ENCODE results near the gene TENM4.

Gene TENM4

DNA sequence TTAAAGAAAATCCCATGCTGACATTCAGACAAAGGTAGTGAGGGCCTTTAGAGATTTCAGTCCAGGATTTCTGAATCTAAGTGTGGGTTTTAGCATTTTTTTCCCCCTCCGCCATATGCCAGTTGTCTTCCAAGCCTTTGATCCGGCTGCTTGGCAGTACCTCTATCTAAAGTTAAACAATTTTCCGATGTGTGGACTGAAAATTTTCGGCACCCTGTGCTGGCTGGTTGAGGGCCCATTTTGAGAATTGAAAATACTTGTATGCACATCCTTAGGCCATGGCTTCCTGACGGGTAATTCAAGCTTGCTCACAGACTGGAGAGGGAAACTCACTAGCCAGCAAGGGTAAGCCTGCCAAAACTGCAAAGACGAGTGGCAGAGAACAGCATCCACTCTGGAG, 734.3 kb downstream of the TENM4 start:
- no peak for DNase-seq

DNA sequence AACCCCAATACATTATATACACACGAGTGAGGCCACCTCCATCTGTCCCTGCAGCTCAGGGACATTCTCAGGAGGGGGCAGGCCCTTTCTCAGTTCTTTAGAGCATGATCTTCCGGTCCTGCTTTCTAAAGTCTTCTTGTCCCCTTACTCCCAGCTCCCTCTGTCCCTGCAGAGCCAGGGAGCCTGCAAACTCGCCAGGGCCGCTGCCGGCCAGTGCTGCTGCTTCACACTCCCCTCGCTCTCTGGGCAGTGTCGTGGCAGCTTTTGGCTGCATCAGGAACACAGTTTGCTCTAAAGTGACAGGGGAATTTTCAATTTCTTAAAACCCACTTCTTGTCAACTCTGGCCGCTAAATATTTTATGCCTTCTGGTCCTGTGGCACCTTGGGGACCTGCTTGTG, 736.0 kb downstream of the TENM4 start:
- DNase-seq, result no peak

DNA sequence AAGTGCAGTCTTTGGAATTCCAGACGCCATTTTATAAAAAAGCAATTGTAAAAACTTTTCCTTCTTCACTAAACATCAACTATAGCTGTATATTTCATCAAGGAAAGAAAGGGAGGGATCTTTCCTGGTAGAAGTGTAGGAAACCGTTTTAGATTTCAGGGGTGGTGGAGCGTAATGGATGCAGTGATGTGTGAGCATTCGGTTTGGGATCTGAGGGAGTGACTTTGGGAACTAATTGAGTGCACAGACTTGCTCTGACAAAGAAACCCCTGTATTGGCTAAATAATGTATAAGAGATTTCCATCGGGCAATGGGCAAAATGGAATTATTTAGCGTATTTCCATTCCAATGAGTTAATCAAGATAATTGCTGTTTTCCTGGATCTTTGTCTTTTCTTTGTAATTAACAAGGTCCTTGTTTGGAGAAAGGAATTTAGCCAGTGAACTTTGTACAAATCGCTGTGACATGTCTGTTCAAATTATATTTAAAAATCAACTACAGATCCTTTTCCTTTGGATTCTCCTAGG, 741.2 kb downstream of the TENM4 start:
- no peak for DNase-seq

DNA sequence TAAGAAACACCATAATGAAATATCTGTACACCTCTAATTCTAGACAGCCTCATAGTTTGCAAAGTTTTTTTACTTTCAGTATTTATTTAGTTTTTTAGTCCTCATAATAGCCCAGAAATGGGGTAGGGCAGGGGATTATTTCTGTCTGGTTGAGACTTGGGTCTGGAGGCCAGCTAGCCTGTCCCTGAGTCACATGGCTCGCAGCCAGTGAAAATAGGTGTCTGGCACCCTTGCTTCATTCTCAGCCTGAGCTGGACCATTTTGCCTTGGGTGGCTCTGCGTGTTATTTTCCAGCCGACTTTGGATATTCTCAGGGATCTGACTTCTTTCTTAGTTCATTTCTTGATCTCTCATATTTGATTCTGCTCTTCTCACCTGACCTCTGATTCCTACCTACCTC, 742.2 kb downstream of the TENM4 start:
- no peak for DNase-seq

DNA sequence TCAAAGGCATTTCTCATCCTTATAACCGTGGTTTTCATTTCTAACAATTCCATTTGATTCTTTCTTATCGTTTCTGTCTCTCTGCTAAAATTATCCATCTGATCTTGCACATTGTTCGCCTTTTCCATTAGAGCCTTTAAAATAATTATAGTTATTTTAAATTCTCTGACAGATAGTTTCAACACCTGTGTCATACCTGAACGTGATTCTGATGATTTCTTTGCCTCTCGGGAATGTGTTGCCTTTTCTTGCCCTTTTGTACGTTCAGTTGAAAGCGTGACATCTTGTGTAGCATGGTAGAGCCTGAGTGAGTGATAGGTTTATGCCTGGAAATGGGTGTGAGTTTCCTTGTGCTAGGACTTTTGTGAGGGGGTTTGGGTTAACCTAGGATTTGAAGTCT, 744.7 kb downstream of the TENM4 start:
- no peak for DNase-seq

DNA sequence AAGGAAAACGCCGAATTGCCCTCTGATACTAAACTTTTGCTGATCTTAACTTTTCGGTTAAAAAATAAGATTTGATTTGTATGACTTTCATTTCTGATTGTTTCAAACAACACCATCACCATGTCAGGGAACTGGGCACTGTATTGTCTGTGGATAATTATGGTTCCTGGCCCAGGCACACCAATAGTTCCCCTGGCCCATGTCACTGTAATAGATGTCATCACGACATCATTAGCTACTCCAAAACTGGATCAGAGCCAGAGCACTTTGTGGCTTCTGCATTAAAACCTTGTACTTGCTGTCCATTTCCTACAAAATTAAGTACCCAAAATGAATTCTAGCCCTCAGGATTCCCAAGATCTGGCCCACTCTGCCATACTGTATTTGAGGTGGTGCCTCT, 746.7 kb downstream of the TENM4 start:
- DNase-seq, result no peak

DNA sequence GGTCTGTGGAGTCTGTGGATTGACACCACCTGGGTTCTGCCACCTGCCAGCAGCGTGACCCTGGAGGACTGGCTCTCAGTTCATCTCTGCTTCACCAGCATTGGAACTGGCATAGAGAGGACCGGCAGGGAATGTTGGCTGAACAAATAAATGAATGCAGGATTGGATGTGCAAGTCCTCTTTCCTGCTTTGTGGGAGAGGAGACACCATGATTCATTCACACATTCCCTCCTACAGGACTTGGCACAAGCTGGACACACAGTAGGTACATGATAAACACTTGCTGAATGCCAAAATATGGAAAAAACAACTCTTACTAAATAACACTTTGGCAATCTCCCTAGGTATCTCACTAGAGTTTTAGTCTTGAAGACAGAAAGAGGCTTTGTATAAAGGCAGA, 749.6 kb downstream of the TENM4 start:
- no peak for DNase-seq

DNA sequence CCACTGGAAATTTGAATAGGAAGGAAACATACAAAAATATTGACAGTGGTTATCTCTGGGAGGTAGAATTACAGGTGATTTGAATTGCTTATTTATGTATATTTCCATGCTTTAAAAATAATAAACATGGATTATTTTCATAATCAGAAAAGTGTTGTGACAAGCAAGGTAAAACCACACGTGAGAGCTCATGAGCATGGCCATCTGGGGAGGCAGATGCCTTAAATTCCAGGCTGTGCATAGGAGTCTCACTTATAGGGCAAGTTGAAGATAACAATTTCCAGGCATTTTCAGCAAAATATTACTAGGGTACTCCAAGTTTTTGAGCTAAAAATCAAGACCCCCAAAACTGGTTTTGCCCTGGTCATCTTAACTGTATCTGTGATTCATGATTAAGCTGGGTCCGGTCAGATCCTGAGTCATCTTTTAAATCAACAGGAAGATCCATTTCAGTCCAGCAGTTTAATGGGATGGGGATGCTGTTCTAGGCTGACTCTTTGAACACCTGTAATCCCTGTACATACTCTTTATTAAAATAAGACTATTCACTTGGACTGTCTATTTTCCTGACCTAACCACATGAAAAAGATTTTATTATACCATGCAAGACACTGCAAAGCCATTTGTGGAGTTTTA, 750.4 kb downstream of the TENM4 start:
- DNase-seq, result no peak

DNA sequence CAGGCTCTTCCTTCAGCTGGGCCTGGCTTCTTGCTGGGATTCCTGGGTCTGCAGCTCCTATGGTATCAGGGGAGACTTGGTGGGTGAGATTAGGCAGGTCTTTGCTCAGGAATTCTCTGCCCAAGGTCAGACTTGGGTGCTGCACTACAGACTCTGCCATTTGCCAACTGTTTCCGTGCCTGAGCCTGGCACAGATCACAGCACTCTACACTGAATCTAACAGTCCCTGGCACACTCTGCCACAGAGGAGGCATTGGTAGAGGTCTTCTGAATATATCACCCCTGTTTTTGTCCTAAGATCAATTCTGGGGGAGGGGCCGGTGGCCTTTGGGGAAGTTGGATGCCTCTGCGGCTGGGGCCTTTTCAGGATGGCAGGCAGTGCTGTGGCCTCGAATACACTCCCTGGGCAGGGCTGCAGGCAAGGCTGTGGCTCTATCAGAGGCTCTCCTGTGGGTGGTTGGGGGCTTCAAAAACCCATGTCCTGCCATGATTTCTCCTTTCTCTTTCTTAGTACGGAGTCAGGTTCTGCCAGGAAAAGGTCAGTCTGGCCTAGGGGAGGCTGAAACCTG, 751.2 kb downstream of the TENM4 start:
- no peak for DNase-seq

DNA sequence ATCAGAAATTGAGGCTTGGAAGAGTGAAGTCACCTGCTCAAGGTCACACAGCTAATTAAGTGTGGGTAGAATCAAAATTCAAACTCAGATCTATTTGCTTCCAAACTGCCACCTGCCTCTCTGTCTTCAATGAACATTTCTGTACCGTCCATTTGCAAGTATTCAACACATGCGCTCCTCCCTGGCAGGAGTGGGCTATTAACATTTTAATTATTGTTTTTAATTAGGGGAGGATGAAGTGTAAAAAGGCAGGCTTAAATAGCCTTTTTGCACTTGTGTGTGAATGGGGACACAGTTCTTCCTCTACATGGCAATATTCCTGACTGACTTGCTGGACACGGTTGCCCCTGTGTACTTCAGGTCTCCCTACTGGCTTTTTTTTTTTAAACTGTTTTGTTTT, 751.7 kb downstream of the TENM4 start:
- no peak for DNase-seq

DNA sequence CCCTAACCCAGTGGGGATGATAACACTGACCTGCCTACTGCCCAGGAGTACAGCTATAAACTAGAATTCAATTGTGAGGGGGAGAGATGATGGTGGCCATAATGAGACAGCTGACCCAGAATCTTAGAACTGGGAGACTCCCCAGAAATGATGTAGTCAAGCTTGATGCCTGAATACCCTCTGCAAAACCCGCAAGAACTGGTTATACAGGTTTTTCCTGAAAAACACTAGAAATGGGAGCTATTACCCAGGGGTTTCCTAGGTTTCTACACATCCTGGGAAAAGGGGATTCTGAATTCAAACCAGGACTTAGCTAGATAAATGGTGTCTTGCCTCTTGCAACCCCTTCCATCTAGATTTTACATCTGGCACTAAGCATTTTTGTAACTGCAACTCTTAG, 752.4 kb downstream of the TENM4 start:
- no peak for DNase-seq

DNA sequence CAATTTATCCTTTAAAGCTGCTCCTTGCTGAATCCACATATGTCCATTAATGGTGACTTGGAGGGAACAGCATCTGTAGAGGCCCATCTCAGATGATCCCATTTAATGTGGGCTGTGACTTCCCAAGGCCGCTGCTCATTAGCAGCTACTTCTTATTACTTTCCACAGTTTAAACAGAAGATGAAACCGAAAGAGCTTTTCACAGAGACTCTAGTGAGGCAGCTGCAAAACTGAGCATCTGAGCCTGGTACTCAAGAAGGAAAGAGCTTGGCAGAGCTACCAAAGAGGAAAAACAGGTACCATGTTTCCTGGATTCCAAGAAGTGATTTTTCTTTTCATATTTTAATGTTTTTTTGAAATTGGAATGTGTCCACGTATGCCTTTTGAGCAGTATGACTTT, 755.7 kb downstream of the TENM4 start:
- no peak for DNase-seq

DNA sequence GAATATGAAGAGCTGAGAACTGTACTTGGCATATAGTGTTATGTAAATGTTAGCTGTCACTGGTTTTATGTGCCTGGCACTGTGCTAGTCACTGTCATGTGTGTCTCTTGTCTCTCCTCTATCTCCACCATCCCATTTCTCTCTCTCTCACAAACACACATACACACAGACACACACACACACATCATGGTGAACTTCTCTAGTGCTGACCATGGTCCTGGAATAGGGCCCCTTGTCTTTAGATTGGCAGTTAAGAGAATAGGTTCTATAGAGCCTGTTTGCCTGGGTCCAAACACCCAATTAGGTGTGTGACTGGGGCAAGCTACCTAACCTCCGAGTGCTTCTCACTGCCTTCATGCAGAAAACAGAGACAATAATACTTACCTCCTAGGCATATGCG, 756.5 kb downstream of the TENM4 start:
- DNase-seq, result no peak

DNA sequence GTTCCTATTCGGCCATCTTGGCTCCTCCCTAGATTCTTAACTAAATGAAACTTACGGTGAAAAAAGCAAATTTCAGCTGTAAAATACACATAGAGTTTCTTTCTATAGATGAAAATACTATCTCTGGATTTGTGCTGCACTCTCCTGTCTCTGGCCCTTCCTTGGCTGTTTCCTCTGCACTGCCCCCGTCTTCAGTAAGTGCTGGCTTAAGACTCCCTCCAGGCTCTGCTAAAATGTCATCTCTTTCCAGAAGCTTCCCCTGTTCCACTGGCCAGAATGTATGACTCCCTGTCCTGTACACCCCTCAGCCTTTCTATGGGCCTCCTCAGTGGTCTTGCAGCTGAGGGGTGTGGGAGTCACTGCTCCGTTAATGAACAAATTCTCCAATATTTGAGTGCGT, 757.1 kb downstream of the TENM4 start:
- no peak for DNase-seq

DNA sequence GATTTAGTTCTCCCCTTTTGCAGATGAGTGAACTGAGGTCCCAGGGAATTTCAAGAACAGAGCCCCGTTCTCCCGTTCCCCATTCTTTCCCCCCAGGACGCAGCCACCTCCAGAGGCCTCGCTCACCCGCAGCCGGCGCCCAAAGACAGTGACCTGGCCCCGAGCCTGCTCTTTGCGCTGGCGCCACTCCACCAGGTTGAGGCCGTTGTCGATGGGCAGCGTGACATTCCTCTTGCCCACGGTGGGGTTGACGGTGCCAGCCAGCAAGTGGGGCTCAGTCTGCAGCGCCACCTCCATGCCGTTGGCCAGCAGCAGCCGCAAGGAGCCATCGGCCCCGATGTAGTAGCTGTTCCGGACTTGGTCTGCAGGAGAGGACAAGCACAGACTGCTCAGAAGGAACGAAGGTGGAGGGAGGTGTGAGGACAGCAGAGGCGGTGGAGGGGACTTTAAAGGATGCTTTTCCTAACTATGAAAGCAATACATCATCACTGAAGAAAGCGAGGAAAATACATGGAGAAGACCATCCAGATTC, 764.7 kb downstream of the TENM4 start:
- no peak for DNase-seq

DNA sequence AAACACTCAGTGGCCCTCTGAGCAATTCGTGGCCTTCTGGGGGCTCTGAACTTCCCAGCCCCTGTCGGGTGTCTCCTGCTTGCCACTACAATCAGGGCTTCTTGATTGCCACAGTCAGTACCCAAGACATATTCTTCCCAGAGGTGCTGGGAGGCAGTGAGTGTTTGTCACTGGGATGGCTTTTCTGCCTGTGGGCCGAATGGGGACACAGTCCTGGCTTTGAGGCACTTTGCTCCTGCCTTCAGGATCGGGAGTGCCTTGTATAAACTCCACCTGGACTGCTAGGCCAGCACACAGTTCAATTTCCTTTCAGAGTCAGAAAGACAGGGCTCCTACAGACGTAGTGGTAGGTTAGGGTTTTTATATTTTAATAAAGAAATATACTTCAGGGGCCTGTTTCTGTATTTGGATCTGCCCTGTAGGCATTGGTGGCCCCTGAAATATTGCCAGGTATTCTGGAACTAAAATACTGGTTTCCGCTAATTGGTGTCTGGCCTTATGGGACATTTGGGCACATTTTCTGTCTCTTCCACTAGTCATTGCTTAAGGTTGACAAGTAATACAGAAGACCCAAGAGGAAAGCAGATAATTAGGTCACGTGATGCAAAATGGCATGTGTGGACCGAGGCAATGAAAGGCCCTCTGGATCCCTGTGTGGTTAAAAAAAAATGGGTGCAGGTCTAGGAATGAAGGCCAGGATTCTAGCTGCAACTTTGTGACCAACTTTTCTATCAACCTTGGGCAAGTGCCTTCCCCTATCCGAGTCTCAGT, 767.8 kb downstream of the TENM4 start:
- DNase-seq, result no peak

DNA sequence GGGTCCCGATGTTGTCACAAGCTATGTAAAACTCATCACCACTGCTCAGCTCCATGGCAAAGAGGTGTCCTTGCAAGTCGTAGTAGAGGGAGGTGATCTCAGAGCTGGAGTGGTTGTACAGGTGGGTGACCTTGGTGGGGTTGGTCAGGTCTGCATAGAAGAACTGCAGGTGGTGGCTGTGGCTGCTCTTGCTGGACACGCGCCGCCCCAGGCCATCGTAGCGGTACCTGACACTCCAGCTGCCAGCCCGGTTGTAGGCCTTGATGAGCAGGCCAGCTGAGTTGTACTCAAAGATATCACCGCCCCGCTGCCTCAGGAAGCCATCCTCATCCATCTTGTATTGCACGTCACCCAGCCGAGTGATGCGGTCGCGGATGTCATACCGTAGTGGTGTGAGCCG, 771.6 kb downstream of the TENM4 start:
- DNase-seq, result no peak

DNA sequence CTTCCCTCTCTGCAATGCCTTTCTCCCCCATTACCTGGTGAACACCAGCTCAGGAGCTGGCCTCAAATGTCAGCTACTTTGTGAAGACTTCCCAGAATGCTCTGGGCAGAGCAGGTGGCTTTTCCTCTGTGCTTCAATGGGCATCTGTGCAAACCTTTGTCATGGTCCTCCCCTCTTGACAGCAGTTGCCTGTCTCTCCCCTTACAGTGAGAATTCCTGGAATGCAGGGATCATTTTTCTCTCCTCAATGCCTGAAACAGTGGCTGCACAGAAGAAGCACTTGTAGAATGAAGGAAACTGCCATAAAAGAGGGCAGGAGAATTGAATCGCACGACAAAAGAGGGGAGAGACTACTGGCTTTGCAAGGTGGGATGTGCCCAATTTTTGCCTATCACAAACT, 773.4 kb downstream of the TENM4 start:
- no peak for DNase-seq

DNA sequence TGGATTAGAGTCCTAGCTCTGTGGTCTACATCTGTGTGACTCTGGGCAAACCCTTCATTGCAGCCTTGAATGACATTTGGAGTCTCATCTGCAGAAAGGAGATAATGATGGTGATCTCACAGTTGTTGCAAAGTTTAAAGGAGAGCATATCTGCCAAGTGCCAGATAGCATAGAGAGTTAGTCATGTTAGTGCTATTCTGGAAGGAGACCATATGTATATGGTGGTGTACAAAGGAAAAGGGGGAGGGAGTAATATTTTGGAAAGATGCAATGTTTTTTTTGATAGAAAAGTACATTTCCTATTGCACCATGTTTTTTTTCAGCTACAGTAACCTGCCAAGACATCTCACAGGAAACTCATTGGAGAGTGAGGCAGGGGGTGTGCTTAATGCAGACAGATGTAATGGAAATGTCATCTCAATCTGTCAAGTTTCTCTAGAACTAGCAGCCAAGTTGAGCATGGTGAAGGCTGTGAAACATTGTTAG, 774.1 kb downstream of the TENM4 start:
- DNase-seq, result no peak

DNA sequence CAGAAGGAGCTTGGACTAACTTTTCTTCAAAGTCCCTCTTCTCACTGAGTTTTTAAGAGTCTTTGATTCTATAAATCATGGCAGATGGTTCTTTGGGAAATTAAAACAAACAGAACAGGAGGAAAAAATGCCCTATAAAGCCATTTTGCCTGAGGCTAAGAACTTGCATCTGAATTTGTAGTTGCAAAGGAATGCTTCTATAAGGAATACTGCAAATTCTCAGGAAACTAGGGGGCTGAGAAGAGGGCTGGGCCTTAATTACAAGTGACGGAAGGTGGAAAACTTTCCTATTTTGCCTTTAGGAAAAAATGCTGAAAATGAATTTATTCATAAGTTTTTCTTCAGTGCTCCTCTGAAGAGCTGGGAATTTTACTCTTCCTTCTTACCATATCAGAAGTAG, 776.2 kb downstream of the TENM4 start:
- DNase-seq, result no peak

DNA sequence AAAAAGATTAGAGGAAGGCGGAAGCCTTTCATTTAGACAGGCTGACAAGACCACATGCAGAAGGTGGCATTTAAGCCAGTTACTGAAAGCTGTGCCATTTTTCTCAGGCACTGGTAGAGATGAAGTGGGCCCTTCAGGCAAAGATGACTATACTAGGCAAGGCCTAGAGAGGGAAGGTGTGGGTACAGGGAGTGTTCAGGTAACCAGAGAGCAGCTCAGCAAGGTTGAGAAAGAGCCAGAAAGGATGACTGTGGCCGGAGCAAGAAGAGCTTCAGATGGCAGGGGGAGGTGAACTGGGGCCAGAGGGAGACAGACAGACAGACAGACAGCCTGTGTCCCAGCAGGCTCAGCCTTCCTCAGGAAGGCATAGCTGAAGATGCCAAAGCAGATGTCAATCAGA, 778.0 kb downstream of the TENM4 start:
- no peak for DNase-seq

DNA sequence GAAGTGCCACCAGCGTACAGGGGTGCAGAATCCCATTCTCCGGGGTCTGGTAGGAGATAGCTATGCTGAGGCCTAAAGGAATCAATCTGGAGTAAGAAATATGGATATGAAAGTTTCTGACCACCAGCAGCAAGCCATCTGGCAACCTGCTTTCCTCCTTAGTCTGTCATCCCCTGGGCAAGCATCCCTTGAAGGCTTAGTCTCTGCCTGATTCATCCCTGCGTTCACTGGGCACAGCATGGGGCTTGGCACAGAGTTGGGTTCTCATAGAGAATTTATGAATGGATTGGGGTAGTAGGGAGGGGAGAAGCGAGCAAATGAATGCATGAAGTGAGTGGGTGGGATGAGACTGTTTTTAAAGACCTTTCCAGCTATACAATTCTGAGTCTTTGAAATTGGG, 780.4 kb downstream of the TENM4 start:
- no peak for DNase-seq

DNA sequence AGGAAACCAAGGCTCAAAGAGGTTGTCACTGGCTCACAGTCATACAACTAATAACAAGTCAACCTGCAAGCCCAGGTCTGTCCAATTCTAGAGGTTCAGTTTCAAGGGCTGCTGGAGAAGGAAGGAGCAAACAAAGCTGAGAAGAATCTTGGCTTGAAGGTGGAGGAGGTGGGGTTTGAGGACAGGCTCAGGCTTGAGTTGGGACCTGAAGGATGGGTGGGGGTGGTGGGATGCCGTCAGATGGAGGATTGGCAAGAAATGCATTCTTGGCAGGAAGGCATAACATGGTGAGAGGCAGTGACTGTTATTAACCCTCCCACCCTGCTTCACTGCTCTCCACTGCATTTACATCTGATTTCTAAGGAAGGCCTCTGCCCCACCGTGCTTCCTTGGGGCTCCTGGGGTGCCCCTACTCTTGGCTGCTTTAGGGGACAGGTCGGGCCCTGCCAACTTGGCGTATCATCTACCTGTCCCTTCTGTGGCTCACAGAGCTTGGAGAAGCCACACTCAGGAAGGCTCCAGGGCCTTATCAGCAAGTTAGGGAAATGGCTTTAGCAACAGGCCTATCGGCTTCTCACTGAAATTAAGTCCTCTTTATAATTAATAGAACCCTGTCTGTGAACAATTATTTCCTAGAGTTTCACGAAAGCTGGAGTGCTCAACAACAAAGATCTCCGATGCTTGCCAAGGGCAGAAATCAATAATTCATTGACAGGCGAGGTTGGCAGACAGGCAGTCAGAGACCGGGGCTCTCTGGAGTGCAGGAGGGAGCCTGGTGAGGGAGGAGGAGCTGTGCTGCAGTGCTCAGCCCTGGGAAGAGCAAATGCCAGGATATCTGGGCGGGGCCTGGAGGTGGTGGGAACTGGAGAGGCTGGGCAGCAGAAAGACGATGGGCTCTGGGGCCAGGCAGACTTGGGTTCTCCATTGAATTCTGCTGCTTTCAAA, 781.2 kb downstream of the TENM4 start:
- no peak for DNase-seq

All from NCI-H524 treated with DMSO at 0.1 percent for 48 hours (cell line).